DND-41 (cell line): Measurements from ENCODE around the gene ZHX3.

Experiments used
- ATAC-seq: fragments of 200-7000 bp; cut with Tn5 transposase; 3 replicates; pipeline ENCODE4 v1.9.1; 2021; ENCODE audit warnings: low read depth; ENCODE audit not compliant: insufficient read depth
- DNase-seq: peaks from one replicate; pipeline ENCODE4 v3.0.0-alpha.2; 2020
- H2AFZ ChIP-seq: 2 replicates; pipeline ENCODE4 v1.6.0; 2012; ENCODE audit warnings: low read depth, low read length
- H3K27ac ChIP-seq: 2 replicates; pipeline ENCODE4 v1.5.1; 2012; ENCODE audit warnings: low read length, inconsistent platforms
- H3K27me3 ChIP-seq: fragments of 200-600 bp; sonication (generic); 2 replicates; pipeline ENCODE4 v1.6.0; 2012; ENCODE audit warnings: low read length, mild to moderate bottlenecking, inconsistent platforms; ENCODE audit not compliant: insufficient read depth, poor library complexity
- H3K36me3 ChIP-seq: 2 replicates; pipeline ENCODE4 v1.5.1; 2012; ENCODE audit warnings: low read length, inconsistent platforms; ENCODE audit not compliant: insufficient read depth
- H3K4me1 ChIP-seq: 2 replicates; pipeline ENCODE4 v1.5.1; 2012; ENCODE audit warnings: mild to moderate bottlenecking, low read length; ENCODE audit not compliant: insufficient read depth
- H3K4me2 ChIP-seq: 2 replicates; pipeline ENCODE4 v1.6.0; 2012; ENCODE audit warnings: mild to moderate bottlenecking, moderate library complexity, low read length, inconsistent platforms; ENCODE audit not compliant: insufficient read depth
- H3K4me3 ChIP-seq, 2 experiments: fragments of 200-600 bp in 1 of 2; shearing (Covaris generic) in 1 of 2; 2 replicates each; pipeline ENCODE4 v1.5.1; 2012 to 2016; ENCODE audit warnings: inconsistent platforms in 2 of 2, low read length in 2 of 2, mild to moderate bottlenecking in 2 of 2, low read depth in 1 of 2, moderate library complexity in 1 of 2
- H3K79me2 ChIP-seq: 2 replicates; pipeline ENCODE4 v1.6.0; 2012; ENCODE audit warnings: low read length, inconsistent platforms; ENCODE audit not compliant: insufficient read depth
- H3K9ac ChIP-seq: 2 replicates; pipeline ENCODE4 v1.6.0; 2012; ENCODE audit warnings: low read depth, mild to moderate bottlenecking, inconsistent platforms, low read length, moderate library complexity
- H3K9me3 ChIP-seq: 2 replicates; pipeline ENCODE4 v1.5.1; 2012; ENCODE audit warnings: low read length, moderate library complexity, mild to moderate bottlenecking, inconsistent platforms; ENCODE audit not compliant: insufficient read depth, severe bottlenecking
- H4K20me1 ChIP-seq: 2 replicates; pipeline ENCODE4 v1.6.0; 2012; ENCODE audit warnings: low read length; ENCODE audit not compliant: insufficient read depth
- CTCF ChIP-seq: IDR thresholded peaks from 2 replicates; pipeline ENCODE4 v1.5.1; 2012; ENCODE audit warnings: borderline replicate concordance, low read length, moderate library complexity, mild to moderate bottlenecking; ENCODE audit not compliant: poor library complexity, severe bottlenecking; ENCODE audit errors: extremely low read depth
- EZH2 ChIP-seq: IDR thresholded peaks from 3 replicates; pipeline ENCODE4 v1.6.1; 2012; ENCODE audit warnings: borderline replicate concordance, low read depth, mild to moderate bottlenecking, moderate library complexity, low read length, inconsistent platforms; ENCODE audit not compliant: severe bottlenecking

The ZHX3 gene

GRCh38 chr20:41349266-41349665 lies 31.7 kb upstream of the ZHX3 start:
- Histone ChIP-seq H3K36me3 (no peaks in the 10 kb centered on the region), H4K20me1 (peaks cover 8% of the 10 kb centered on the region; the same call in 1 of the 2 replicates), H3K4me1 (no peaks in the 10 kb centered on the region), H3K27ac (no peak overlapping the region), H2AFZ (no peak overlapping the region), H3K79me2 (no peaks in the 10 kb centered on the region), H3K9me3 (no peaks in the 10 kb centered on the region), H3K4me2 (no peak overlapping the region), H3K4me3 (no peak overlapping the region), H3K9ac (no peak overlapping the region), H3K27me3 (peaks cover 3% of the 10 kb centered on the region)
- ATAC-seq (no peak), DNase-seq (no peak)
- TF ChIP-seq CTCF (no peak), EZH2 (no peak)

GRCh38 chr20:41348430-41349172 lies 31.1 kb upstream of the ZHX3 start:
- Histone ChIP-seq H3K4me1 (no peaks in the 10 kb centered on the region), H2AFZ (no peak overlapping the region), H3K4me3 (no peak overlapping the region), H3K9me3 (no peaks in the 10 kb centered on the region), H4K20me1 (peaks cover 8% of the 10 kb centered on the region; the same call in 1 of the 2 replicates), H3K27ac (no peak overlapping the region), H3K9ac (no peak overlapping the region), H3K27me3 (peaks cover 3% of the 10 kb centered on the region), H3K36me3 (no peaks in the 10 kb centered on the region), H3K4me2 (no peak overlapping the region), H3K79me2 (no peaks in the 10 kb centered on the region)
- TF ChIP-seq CTCF (no peak), EZH2 (no peak)
- no peak for ATAC-seq
- no peak for DNase-seq

GRCh38 chr20:41347523-41348429 lies 30.2 kb upstream of the ZHX3 start:
- H4K20me1 ChIP-seq: peaks cover 8% of the 10 kb centered on the region; the same call in 1 of the 2 replicates

More at GRCh38 chr20:41347523-41348429, 30.2 kb upstream of the ZHX3 start:
- H3K27ac ChIP-seq: no peak overlapping the region
- H3K4me2 ChIP-seq: no peak overlapping the region
- DNase-seq: no peak
- no peak overlapping the region for H3K4me3 ChIP-seq
- H3K9ac ChIP-seq: no peak overlapping the region
- ATAC-seq: peak; percentile 26; the same call in 1 of the 3 replicates
- H3K79me2 ChIP-seq: no peaks in the 10 kb centered on the region
- H3K4me1 ChIP-seq: no peaks in the 10 kb centered on the region
- TF ChIP-seq EZH2 (no peak), CTCF (no peak)
- H3K36me3 ChIP-seq: no peaks in the 10 kb centered on the region
- H3K27me3 ChIP-seq: peaks cover 3% of the 10 kb centered on the region
- no peak overlapping the region for H2AFZ ChIP-seq
- H3K9me3 ChIP-seq: no peaks in the 10 kb centered on the region
